MM.1S (cell line): ENCODE results near the gene N4BP2L2.

Experiments
- EZH2 ChIP-seq: fragments of 300-600 bp; sonication (generic); optimal IDR thresholded peaks from 2 replicates; pipeline ENCODE3; 2017; ENCODE audit warnings: low read depth, mild to moderate bottlenecking, antibody characterized with exemption, low read length, mixed read lengths
- EZH2phosphoT487 ChIP-seq: fragments of 300-600 bp; sonication (generic); IDR thresholded peaks from 2 replicates; pipeline ENCODE4 v1.6.1; 2018; ENCODE audit warnings: antibody characterized with exemption, low read length
- TF ChIP-seq, protein P1 (sequence below): fragments of 300-600 bp; sonication (generic); IDR thresholded peaks from 2 replicates; pipeline ENCODE4 v1.5.1; 2016; ENCODE audit warnings: antibody characterized with exemption, low read length, mixed read lengths

DNA sequence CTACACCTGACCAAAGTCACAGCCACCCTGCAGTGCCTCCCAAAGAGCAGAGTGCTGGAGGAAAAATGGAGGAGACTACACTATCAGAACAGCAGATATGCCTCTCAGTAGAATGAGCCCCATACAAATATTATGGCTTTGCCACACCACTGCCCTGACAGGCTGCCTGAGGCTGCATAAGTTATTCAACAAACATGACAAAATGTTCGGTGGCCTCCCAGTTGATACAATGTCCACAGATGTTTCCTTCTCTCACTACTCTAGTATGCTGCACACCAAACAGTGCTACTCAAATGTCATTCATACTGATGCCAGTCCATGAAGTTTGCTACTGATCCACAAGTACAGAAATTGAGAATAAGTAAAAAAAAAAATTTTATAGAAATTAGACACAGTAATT, 41.0 kb downstream of the N4BP2L2 start:
- TF ChIP-seq, protein P1, sequence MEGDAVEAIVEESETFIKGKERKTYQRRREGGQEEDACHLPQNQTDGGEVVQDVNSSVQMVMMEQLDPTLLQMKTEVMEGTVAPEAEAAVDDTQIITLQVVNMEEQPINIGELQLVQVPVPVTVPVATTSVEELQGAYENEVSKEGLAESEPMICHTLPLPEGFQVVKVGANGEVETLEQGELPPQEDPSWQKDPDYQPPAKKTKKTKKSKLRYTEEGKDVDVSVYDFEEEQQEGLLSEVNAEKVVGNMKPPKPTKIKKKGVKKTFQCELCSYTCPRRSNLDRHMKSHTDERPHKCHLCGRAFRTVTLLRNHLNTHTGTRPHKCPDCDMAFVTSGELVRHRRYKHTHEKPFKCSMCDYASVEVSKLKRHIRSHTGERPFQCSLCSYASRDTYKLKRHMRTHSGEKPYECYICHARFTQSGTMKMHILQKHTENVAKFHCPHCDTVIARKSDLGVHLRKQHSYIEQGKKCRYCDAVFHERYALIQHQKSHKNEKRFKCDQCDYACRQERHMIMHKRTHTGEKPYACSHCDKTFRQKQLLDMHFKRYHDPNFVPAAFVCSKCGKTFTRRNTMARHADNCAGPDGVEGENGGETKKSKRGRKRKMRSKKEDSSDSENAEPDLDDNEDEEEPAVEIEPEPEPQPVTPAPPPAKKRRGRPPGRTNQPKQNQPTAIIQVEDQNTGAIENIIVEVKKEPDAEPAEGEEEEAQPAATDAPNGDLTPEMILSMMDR = no peak
- TF ChIP-seq EZH2 (no peak), EZH2phosphoT487 (no peak)
